ENCODE results near the gene DNAJC10. TPM values are rescaled to one million over a fixed set of nuclear protein-coding genes. Genes with fewer than 3 reads are reported as not detected.
A peak's percentile ranks its signal among the peaks of the same experiment; 100 is the strongest.

DNAJC10 gene
- total RNA-seq, 1 donor from 2014 or later: 132 TPM

DNA sequence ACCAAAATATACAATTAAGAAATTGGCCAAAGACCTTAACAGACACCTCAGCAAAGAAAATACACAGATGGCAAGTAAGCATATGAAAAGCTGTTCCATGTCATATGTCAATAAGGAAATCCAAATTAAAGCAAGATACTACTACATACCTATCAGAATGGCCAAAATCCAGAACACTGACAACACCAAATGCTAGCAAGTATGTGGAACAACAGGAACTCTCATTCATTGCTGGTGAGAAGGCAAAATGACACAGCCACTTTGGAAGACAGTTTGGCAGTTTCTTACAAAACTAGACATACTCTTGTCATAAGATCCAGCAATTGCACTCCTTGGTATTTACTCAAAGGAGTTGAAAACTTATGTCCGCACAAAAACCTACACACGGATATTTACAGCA lies 20.3 kb upstream of the DNAJC10 start:
- TF ChIP-seq, protein P1, sequence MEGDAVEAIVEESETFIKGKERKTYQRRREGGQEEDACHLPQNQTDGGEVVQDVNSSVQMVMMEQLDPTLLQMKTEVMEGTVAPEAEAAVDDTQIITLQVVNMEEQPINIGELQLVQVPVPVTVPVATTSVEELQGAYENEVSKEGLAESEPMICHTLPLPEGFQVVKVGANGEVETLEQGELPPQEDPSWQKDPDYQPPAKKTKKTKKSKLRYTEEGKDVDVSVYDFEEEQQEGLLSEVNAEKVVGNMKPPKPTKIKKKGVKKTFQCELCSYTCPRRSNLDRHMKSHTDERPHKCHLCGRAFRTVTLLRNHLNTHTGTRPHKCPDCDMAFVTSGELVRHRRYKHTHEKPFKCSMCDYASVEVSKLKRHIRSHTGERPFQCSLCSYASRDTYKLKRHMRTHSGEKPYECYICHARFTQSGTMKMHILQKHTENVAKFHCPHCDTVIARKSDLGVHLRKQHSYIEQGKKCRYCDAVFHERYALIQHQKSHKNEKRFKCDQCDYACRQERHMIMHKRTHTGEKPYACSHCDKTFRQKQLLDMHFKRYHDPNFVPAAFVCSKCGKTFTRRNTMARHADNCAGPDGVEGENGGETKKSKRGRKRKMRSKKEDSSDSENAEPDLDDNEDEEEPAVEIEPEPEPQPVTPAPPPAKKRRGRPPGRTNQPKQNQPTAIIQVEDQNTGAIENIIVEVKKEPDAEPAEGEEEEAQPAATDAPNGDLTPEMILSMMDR (IDR thresholded peaks at IDR 0.05): no peak
- no peak for ATAC-seq (ENCODE audit: low read depth)
- POLR2A ChIA-PET: no interaction called here
- CTCF ChIA-PET: no interaction called here
- Mint-ChIP-seq H3K9me3 (peaks cover 3% of the 10 kb centered on the region), H3K4me1 (no peaks in the 10 kb centered on the region), H3K36me3 (ENCODE audit: low read depth) (no peaks in the 10 kb centered on the region), H3K27ac (no peak overlapping the region), H3K4me3 (no peak overlapping the region), H3K27me3 (no peaks in the 10 kb centered on the region)
- intact Hi-C loops (cut with micrococcal nuclease): no loop called here
- no peak for DNase-seq

DNA sequence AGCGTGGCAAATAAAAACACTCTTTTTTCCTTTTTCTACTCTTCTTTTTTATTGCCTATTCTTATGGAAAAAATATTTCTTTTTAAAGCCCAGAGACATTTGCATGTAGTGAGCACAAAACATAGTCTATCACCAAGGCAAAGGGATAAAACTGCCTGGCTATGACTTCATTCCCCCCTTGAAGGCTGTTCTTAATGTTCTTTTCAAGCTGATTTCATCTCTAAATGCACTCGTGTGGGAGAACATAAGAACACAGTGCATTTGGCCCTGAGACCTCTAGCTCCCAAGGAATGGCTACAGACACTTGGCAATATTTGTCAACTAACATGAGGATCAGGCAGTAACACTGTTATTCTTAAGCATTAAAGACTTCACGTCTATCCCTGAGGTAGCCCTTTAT lies 17.4 kb upstream of the DNAJC10 start:
- ChIA-PET CTCF (no interaction called here), POLR2A (no interaction called here)
- H3K9me3 Mint-ChIP-seq: no peaks in the 10 kb centered on the region
- no peaks in the 10 kb centered on the region for H3K4me1 Mint-ChIP-seq
- H3K27me3 Mint-ChIP-seq: peaks cover 4% of the 10 kb centered on the region
- ATAC-seq (ENCODE audit: low read depth) (no peak), DNase-seq (no peak)
- no peaks in the 10 kb centered on the region for H3K36me3 Mint-ChIP-seq (ENCODE audit: low read depth)
- no peak overlapping the region for H3K4me3 Mint-ChIP-seq
- intact Hi-C loops (cut with micrococcal nuclease): no loop called here
- TF ChIP-seq, protein P1 (IDR thresholded peaks at IDR 0.05): no peak
- no peak overlapping the region for H3K27ac Mint-ChIP-seq

DNA sequence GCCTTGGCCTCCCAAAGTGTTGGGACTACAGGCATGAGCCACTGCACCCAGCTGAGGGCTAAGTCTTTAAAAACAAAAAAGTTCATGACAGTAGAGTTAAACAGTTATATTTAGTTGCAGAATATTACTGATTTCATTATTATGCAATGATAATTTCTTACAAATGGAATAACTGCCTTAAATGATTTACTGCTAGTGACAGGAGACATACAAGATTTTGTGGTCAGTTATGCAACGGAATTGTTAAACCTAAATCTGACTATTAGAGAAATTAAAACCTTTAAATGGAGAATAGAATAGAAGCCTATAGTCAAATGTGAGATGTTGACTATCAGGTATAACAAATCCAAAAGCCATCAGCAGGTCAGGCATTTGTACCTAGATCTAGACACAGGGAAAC lies 10.3 kb upstream of the DNAJC10 start:
- Mint-ChIP-seq H3K4me3 (no peak overlapping the region), H3K4me1 (no peaks in the 10 kb centered on the region), H3K27ac (no peak overlapping the region), H3K36me3 (ENCODE audit: low read depth) (no peaks in the 10 kb centered on the region), H3K9me3 (no peaks in the 10 kb centered on the region), H3K27me3 (peaks cover 6% of the 10 kb centered on the region)
- intact Hi-C loops (cut with micrococcal nuclease): no loop called here
- CTCF ChIA-PET: interaction anchor here (0.6 to 0.7 kb wide), 2 partner anchors 10 to 90 kb away, joined by 3 read pairs; partner anchors contain the start of gene DNAJC10
- DNase-seq (no peak), ATAC-seq (ENCODE audit: low read depth) (no peak)
- TF ChIP-seq, protein P1 (IDR thresholded peaks at IDR 0.05): no peak
- POLR2A ChIA-PET: no interaction called here

DNA sequence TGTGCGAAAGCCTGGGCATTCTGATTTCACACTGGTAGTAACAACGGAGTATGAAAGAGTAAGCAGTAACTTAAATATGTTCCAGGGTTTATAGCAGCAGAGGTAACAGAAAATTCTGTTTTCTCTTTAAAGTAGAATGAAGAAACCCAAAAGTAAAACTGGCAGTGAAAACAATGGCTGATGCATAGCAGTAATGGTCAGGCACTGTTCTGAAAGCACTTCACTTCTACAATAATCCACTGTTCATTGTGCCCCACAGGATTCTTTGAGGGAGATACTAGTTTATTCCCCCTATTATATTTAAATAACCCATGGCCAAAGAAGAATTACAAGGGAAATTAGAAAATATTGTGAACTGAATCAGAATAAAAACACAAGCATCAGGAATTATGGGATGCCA lies 9.3 kb upstream of the DNAJC10 start:
- intact Hi-C loops (cut with micrococcal nuclease): no loop called here
- H3K27ac Mint-ChIP-seq: no peak overlapping the region
- ATAC-seq (ENCODE audit: low read depth) (no peak), DNase-seq (no peak)
- H3K4me1 Mint-ChIP-seq: no peaks in the 10 kb centered on the region
- TF ChIP-seq, protein P1 (IDR thresholded peaks at IDR 0.05): no peak
- CTCF ChIA-PET: no interaction called here
- H3K4me3 Mint-ChIP-seq: no peak overlapping the region
- no peaks in the 10 kb centered on the region for H3K9me3 Mint-ChIP-seq
- peaks cover 6% of the 10 kb centered on the region for H3K27me3 Mint-ChIP-seq
- H3K36me3 Mint-ChIP-seq (ENCODE audit: low read depth): no peaks in the 10 kb centered on the region
- POLR2A ChIA-PET: no interaction called here

DNA sequence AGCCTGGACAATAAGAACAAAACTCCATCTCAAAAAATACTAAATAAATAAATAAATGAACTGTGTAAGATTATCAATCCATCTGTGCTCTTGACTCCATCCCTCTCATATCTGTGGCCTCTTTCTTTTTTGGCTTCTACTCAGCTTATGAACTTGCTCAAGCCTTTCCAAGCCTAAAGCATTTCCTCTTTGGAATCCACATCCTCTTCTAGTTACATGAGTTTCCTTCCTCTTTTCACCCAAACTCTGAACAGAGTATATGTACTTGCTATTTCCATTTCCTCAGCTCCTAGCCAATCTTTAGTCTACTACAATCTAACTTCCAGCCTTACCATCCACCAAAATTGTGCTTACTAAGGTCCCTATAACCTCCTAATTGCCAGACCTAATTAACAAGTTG lies 2.5 kb upstream of the DNAJC10 start:
- CTCF ChIA-PET: interaction anchor here (0.9 to 2.5 kb wide), 2 partner anchors 47 kb away, joined by 3 to 12 read pairs; no protein-coding TSS in a partner anchor
- H3K9me3 Mint-ChIP-seq: no peaks in the 10 kb centered on the region

More for the DNA sequence above, 2.5 kb upstream of the DNAJC10 start:
- H3K4me1 Mint-ChIP-seq: peaks cover 2% of the 10 kb centered on the region
- POLR2A ChIA-PET: no interaction called here
- intact Hi-C loops (cut with micrococcal nuclease): no loop called here
- TF ChIP-seq, protein P1 (IDR thresholded peaks at IDR 0.05): no peak
- no peak for DNase-seq
- no peaks in the 10 kb centered on the region for H3K27me3 Mint-ChIP-seq
- no peak for ATAC-seq (ENCODE audit: low read depth)
- peak overlapping the region; percentile 65 for H3K27ac Mint-ChIP-seq
- H3K4me3 Mint-ChIP-seq: peak overlapping the region; percentile 9
- peaks cover 4% of the 10 kb centered on the region for H3K36me3 Mint-ChIP-seq (ENCODE audit: low read depth)
